ENCODE data around the gene C5AR2.
"Not testable (repeated sequence)": the region's sequence is repeated elsewhere in the genome, so short reads cannot be mapped to it uniquely, and the experiment has no call there.

Gene C5AR2

DNA sequence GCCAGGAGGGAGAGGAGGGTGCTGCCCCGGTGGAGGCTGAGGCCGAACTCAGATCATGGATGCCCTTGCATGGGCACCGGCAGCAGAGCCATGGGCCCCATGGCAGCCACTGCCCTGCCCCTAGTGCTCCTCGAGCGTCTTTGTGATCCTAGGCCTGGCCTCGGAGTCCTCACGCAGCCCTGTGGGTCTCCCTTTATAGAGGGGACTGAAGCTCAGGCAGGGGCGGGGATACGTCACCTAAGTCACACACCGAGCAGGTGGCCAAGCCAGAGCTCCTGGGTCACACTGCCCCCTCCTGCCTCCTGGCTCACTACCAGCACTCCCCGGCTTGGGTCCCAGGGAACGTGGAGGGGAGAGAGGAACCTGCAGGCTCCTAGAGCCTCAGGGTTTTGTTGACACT lies 45.8 kb downstream of the C5AR2 start:
- no peaks in the 10 kb centered on the region for H3K27me3 ChIP-seq
- peaks cover 65% of the 10 kb centered on the region for H3K36me3 ChIP-seq
- H3K4me1 ChIP-seq, result no peaks in the 10 kb centered on the region
- H3K9me3 ChIP-seq, result no peaks in the 10 kb centered on the region
- DNase-seq, result no peak
- TF ChIP-seq, protein P1, sequence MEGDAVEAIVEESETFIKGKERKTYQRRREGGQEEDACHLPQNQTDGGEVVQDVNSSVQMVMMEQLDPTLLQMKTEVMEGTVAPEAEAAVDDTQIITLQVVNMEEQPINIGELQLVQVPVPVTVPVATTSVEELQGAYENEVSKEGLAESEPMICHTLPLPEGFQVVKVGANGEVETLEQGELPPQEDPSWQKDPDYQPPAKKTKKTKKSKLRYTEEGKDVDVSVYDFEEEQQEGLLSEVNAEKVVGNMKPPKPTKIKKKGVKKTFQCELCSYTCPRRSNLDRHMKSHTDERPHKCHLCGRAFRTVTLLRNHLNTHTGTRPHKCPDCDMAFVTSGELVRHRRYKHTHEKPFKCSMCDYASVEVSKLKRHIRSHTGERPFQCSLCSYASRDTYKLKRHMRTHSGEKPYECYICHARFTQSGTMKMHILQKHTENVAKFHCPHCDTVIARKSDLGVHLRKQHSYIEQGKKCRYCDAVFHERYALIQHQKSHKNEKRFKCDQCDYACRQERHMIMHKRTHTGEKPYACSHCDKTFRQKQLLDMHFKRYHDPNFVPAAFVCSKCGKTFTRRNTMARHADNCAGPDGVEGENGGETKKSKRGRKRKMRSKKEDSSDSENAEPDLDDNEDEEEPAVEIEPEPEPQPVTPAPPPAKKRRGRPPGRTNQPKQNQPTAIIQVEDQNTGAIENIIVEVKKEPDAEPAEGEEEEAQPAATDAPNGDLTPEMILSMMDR (IDR thresholded peaks at IDR 0.05; ENCODE audit: low read depth, low read length), result no peak
- no peak overlapping the region for H3K4me3 ChIP-seq (ENCODE audit: low read depth, low read length)

DNA sequence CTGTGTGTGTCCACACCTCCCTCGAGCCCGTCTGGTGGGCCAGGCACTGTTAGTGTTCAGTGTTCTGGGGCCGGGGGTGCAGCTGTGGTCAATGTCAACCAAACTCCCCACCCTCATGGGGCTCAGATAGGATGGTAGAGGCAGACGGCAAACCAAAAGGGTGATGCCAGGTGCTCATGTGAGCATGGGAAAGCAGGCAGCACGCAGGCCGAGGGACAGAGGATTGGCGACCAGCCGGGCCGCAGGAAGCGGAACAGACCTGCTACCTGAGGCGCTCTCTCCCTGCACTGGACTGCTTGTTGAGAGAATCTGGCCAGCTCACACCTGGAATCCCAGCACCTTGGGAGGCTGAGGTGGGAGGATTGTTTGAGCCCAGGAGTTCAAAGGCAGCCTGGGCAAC lies 46.3 kb downstream of the C5AR2 start:
- Histone ChIP-seq H3K36me3 (peaks cover 61% of the 10 kb centered on the region), H3K4me1 (no peaks in the 10 kb centered on the region), H3K9me3 (no peaks in the 10 kb centered on the region), H3K27me3 (no peaks in the 10 kb centered on the region), H3K4me3 (ENCODE audit: low read depth, low read length) (no peak overlapping the region)
- DNase-seq, result no peak
- TF ChIP-seq, protein P1 (IDR thresholded peaks at IDR 0.05; ENCODE audit: low read depth, low read length), result no peak

- no peaks in the 10 kb centered on the region for H3K4me1 ChIP-seq
- TF ChIP-seq, protein P1 (IDR thresholded peaks at IDR 0.05; ENCODE audit: low read depth, low read length), result no peak
Measured at GRCh38 chr19:47379381-47379938, 47.5 kb downstream of the C5AR2 start.

GRCh38 chr19:47380559-47380958 lies 48.6 kb downstream of the C5AR2 start:
- Histone ChIP-seq H3K4me3 (ENCODE audit: low read depth, low read length) (no peak overlapping the region), H3K9me3 (no peaks in the 10 kb centered on the region), H3K36me3 (peaks cover 48% of the 10 kb centered on the region), H3K27me3 (no peaks in the 10 kb centered on the region), H3K4me1 (no peaks in the 10 kb centered on the region)
- TF ChIP-seq, protein P1 (IDR thresholded peaks at IDR 0.05; ENCODE audit: low read depth, low read length), result no peak
- DNase-seq, result no peak

More at GRCh38 chr19:47379381-47379938, 47.5 kb downstream of the C5AR2 start:
- Histone ChIP-seq H3K9me3 (no peaks in the 10 kb centered on the region), H3K4me3 (ENCODE audit: low read depth, low read length) (no peak overlapping the region), H3K27me3 (no peaks in the 10 kb centered on the region), H3K36me3 (peaks cover 53% of the 10 kb centered on the region)
- DNase-seq, result no peak

- Histone ChIP-seq H3K27me3 (no peaks in the 10 kb centered on the region), H3K4me3 (ENCODE audit: low read depth, low read length) (no peak overlapping the region), H3K36me3 (peaks cover 42% of the 10 kb centered on the region), H3K9me3 (no peaks in the 10 kb centered on the region), H3K4me1 (no peaks in the 10 kb centered on the region)
- DNase-seq, result no peak
- TF ChIP-seq, protein P1 (IDR thresholded peaks at IDR 0.05; ENCODE audit: low read depth, low read length), result no peak
Measured at GRCh38 chr19:47381121-47381520, 49.1 kb downstream of the C5AR2 start.

GRCh38 chr19:47381653-47382279 lies 49.8 kb downstream of the C5AR2 start:
- Histone ChIP-seq H3K36me3 (peaks cover 36% of the 10 kb centered on the region), H3K27me3 (no peaks in the 10 kb centered on the region), H3K9me3 (no peaks in the 10 kb centered on the region), H3K4me1 (no peaks in the 10 kb centered on the region), H3K4me3 (ENCODE audit: low read depth, low read length) (no peak overlapping the region)
- TF ChIP-seq, protein P1 (IDR thresholded peaks at IDR 0.05; ENCODE audit: low read depth, low read length), result no peak
- no peak for DNase-seq

- not testable (repeated sequence) for H3K4me1 ChIP-seq; DNase-seq; H3K4me3 ChIP-seq (ENCODE audit: low read depth, low read length)
Measured at GRCh38 chr19:47383890-47384289, 51.9 kb downstream of the C5AR2 start.

GRCh38 chr19:47384533-47384932 lies 52.6 kb downstream of the C5AR2 start:
- not testable (repeated sequence) for DNase-seq; H3K4me1 ChIP-seq; H3K27me3 ChIP-seq; H3K4me3 ChIP-seq (ENCODE audit: low read depth, low read length); H3K9me3 ChIP-seq
- peaks cover 25% of the 10 kb centered on the region for H3K36me3 ChIP-seq

More at GRCh38 chr19:47383890-47384289, 51.9 kb downstream of the C5AR2 start:
- H3K36me3 ChIP-seq, result peaks cover 25% of the 10 kb centered on the region
- H3K9me3 ChIP-seq, H3K27me3 ChIP-seq: not testable (repeated sequence)

GRCh38 chr19:47386582-47386981 lies 54.6 kb downstream of the C5AR2 start:
- H3K4me1 ChIP-seq; H3K9me3 ChIP-seq; H3K4me3 ChIP-seq (ENCODE audit: low read depth, low read length); H3K36me3 ChIP-seq; H3K27me3 ChIP-seq; DNase-seq: not testable (repeated sequence)
